Right atrium auricular region (tissue), 2 donors: Measurements from ENCODE around the gene HMX2. TPM values are rescaled to one million over a fixed set of nuclear protein-coding genes. Genes with fewer than 3 reads are reported as not detected.

Experiments used
- DNase-seq: peaks from one replicate; pipeline ENCODE4 v3.0.0-alpha.2; 2019; ENCODE audit warnings: low spot score
- H3K27ac ChIP-seq, 2 donors: fragments of 200-600 bp; sonication (generic); 1 replicate in 1 of 2; 2 replicates in 1 of 2; pipeline ENCODE4 v1.5.1; 2016 to 2019
- H3K27me3 ChIP-seq, 2 donors: fragments of 200-600 bp; sonication (generic); one replicate each; pipeline versions ENCODE4 v1.5.1 to v1.6.0; 2017 to 2019
- H3K36me3 ChIP-seq: fragments of 200-600 bp; sonication (generic); one replicate; pipeline ENCODE4 v1.5.1; 2016
- H3K4me1 ChIP-seq, 2 donors: fragments of 200-600 bp; sonication (generic); one replicate each; pipeline versions ENCODE4 v1.5.1 to v1.6.0; 2017 to 2019
- H3K4me3 ChIP-seq, 2 donors: fragments of 200-600 bp; sonication (generic); 1 replicate in 1 of 2; 2 replicates in 1 of 2; pipeline ENCODE4 v1.5.1; 2017 to 2019; ENCODE audit warnings: mild to moderate bottlenecking in 1 of 2, moderate library complexity in 1 of 2
- H3K9me3 ChIP-seq, 2 donors: fragments of 200-600 bp; sonication (generic); one replicate each; pipeline ENCODE4 v1.5.1; 2019
- total RNA-seq, 2 donors: library from RNA; depleted of rRNA; stranded (reverse); fragments of >200 nt; gene quantifications; one replicate each; pipeline ENCODE4 v1.1.0, GENCODE V29; 2016
- TF ChIP-seq, protein P1 (sequence below), 2 donors: fragments of 200-600 bp; sonication (generic); IDR thresholded peaks; one replicate each; pipeline ENCODE4 v1.5.1; 2019; ENCODE audit warnings: antibody characterized with exemption in 2 of 2

The HMX2 gene
- total RNA-seq, 2 donors from 2014 or later: not detected

DNA sequence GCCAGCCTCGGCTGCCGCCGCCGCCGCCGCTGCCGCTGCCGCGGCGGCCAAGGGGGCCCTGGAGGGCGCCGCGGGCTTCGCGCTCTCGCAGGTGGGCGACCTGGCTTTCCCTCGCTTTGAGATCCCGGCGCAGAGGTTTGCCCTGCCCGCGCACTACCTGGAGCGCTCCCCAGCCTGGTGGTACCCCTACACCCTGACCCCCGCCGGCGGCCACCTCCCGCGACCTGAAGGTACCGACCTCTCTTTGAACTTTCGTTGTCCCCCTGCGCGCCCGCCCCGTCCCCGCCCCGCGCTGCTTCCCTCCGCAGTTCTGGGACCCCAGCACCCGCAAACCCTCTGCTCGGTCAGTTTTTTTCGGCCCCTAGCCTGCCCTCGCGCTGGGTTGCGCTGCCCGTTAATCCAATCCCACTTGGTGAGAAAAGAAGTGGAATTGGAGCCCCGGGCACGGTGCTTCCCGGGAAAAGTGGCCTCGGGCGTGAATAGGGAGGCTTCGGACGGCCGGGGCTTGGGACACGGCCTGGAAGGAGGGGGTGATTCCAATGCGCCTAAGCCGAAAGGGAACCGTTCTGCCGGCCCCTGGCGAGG, 11.6 kb upstream of the HMX2 start:
- Histone ChIP-seq H3K36me3 (no peaks in the 10 kb centered on the region), H3K27ac (no peak overlapping the region), H3K4me1 (peaks cover 0 to 65% of the 10 kb centered on the region in 2 donors), H3K27me3 (peaks cover 73 to 90% of the 10 kb centered on the region in 2 donors), H3K9me3 (no peaks in the 10 kb centered on the region), H3K4me3 (peak overlapping the region; percentile 26 to 47)
- TF ChIP-seq, protein P1, sequence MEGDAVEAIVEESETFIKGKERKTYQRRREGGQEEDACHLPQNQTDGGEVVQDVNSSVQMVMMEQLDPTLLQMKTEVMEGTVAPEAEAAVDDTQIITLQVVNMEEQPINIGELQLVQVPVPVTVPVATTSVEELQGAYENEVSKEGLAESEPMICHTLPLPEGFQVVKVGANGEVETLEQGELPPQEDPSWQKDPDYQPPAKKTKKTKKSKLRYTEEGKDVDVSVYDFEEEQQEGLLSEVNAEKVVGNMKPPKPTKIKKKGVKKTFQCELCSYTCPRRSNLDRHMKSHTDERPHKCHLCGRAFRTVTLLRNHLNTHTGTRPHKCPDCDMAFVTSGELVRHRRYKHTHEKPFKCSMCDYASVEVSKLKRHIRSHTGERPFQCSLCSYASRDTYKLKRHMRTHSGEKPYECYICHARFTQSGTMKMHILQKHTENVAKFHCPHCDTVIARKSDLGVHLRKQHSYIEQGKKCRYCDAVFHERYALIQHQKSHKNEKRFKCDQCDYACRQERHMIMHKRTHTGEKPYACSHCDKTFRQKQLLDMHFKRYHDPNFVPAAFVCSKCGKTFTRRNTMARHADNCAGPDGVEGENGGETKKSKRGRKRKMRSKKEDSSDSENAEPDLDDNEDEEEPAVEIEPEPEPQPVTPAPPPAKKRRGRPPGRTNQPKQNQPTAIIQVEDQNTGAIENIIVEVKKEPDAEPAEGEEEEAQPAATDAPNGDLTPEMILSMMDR (IDR thresholded peaks at IDR 0.05): no peak
- peak; percentile 52 for DNase-seq

DNA sequence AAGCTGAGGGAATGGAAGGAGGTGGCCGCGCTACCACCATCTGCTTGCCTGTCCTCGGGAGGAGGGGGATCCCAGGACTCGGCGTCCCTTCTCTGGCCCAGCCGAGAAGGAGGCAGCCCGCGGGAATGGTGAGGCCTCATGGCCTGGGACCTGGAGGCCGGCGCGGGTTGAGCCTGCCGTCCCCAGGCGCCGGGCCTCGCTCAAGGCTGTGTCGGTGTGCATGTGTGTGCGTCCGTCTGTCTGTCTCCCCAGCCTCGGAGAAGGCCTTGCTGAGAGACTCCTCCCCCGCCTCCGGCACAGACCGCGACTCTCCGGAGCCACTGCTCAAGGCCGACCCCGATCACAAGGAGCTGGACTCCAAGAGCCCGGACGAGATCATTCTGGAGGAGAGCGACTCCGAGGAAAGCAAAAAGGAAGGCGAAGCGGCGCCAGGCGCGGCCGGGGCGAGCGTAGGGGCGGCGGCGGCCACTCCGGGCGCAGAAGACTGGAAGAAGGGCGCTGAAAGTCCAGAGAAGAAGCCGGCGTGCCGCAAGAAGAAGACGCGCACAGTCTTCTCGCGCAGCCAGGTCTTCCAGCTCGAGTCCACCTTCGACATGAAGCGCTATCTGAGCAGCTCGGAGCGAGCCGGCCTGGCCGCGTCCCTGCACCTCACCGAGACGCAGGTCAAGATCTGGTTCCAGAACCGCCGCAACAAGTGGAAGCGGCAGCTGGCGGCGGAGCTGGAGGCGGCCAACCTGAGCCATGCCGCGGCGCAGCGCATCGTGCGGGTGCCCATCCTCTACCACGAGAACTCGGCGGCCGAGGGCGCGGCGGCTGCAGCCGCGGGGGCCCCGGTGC, 10.9 kb upstream of the HMX2 start:
- Histone ChIP-seq H3K27me3 (peaks cover 77 to 90% of the 10 kb centered on the region in 2 donors), H3K9me3 (no peaks in the 10 kb centered on the region), H3K4me1 (peaks cover 0 to 65% of the 10 kb centered on the region in 2 donors), H3K4me3 (peak overlapping the region in 1 of 2 donors; percentile 47), H3K36me3 (no peaks in the 10 kb centered on the region), H3K27ac (no peak overlapping the region)
- peak; percentile 56 for DNase-seq
- TF ChIP-seq, protein P1 (IDR thresholded peaks at IDR 0.05): no peak

DNA sequence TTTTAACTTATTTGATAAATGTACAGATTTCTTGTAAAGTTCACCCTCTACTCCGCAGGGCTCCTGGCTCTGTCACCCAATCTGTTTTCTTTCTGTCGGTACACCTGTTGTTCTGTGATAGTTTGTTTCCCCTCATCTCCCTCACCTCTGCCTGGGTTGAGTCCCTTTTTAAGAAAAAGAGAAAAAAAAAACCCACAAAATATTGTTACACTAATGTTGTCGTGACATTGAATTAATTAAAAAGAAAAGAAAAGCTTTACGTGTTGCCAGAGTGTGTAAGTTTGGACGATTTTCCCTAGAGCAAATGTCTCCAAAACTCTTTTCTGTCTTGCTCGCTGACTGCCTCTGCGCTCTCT, 8.8 kb upstream of the HMX2 start:
- H3K36me3 ChIP-seq: no peaks in the 10 kb centered on the region
- no peak for DNase-seq
- H3K4me3 ChIP-seq: no peak overlapping the region
- H3K27me3 ChIP-seq: peaks cover 81 to 97% of the 10 kb centered on the region in 2 donors
- no peak overlapping the region for H3K27ac ChIP-seq
- H3K4me1 ChIP-seq: peaks cover 0 to 58% of the 10 kb centered on the region in 2 donors
- H3K9me3 ChIP-seq: no peaks in the 10 kb centered on the region
- TF ChIP-seq, protein P1 (IDR thresholded peaks at IDR 0.05): no peak

DNA sequence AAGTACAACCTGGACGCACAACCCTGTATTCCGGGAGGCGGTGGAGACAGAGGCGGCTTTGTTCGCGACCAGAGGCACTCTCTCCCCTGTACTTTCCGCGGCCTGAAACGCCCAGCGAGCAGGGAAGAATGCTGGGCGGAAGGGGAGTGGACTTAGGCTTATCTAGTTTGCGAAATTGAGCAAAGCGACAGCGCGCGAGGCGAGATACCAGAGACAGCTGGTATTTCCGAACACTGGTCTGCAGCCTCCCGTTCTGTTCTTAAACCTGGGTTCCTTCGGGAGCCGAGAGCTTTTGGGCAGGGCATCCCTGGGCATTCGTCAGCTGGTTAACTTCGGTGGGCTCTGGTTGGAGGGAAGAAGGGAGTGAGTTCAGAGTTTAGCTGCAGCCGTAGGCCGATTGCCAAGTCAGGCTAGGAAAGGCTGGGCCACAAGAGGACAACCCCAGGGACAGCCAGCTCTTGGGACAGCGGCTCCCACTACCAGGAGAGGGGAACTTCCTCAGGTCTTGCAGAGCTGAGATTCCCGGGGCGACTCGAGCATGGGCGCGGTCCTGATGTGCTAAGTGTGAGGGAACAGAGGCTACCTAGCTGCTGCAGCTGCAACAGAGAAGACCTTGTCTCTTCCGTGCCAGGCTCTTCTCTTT, 8.3 kb upstream of the HMX2 start:
- Histone ChIP-seq H3K4me3 (no peak overlapping the region), H3K4me1 (peaks cover 0 to 53% of the 10 kb centered on the region in 2 donors), H3K36me3 (no peaks in the 10 kb centered on the region), H3K27me3 (peaks cover 80 to 97% of the 10 kb centered on the region in 2 donors), H3K9me3 (no peaks in the 10 kb centered on the region), H3K27ac (no peak overlapping the region)
- TF ChIP-seq, protein P1 (IDR thresholded peaks at IDR 0.05): no peak
- DNase-seq: peak; percentile 56

DNA sequence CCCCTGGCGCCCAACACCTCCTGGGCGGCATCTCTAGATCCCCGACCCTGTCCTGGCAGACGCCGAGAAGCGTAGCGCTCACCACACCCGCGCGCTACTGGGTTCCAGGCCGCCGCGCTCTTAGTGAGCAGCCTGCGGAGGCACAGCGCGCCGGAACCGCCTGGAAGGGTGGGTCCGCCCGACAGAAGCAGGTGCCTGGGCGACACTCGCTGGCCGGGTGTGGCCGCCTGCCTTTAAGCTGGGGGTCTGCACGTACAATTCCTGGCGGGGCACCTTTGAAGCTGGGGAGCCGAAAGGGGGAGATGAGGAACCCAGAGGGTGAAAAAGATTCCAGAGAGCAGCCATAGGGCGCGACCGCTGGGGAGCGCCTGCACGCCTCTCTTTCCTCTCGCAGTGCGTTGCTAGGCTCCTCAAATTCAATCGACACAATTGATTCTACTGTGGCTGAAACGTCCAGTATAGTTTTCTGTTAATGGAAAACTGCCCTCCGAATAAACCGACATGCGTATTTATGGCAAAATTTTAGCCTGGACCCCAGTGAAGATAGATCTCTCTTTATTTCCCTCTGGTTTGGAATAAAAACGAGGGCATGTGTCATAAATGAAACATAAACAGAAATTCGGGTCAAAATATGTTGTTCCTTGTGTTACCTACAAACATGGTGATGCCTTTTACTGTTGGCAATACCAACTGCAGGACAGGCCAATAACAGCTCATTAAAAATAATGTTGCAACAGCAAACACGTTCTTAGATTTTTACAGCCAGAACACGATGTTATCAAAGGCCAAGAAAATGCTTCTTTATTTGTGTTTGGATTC, 7.6 kb upstream of the HMX2 start:
- Histone ChIP-seq H3K27ac (no peak overlapping the region), H3K27me3 (peaks cover 78 to 96% of the 10 kb centered on the region in 2 donors)

More for the DNA sequence above, 7.6 kb upstream of the HMX2 start:
- Histone ChIP-seq H3K4me3 (no peak overlapping the region), H3K36me3 (no peaks in the 10 kb centered on the region), H3K9me3 (no peaks in the 10 kb centered on the region), H3K4me1 (peaks cover 0 to 48% of the 10 kb centered on the region in 2 donors)
- peak; percentile 30 for DNase-seq
- TF ChIP-seq, protein P1 (IDR thresholded peaks at IDR 0.05): no peak
